ENCODE measurements around the gene USP6NL.

- TF ChIP-seq YY1 (IDR thresholded peaks at IDR 0.05; ENCODE audit: low read depth) (no peak), EP300 (IDR thresholded peaks at IDR 0.05; ENCODE audit: borderline replicate concordance in 1 of 2, low read depth in 1 of 2, low read length in 1 of 2) (no peak), JUND (IDR thresholded peaks at IDR 0.05) (no peak), TAF1 (IDR thresholded peaks at IDR 0.05; ENCODE audit: borderline replicate concordance, low read depth, low read length) (no peak), CTCF (IDR thresholded peaks at IDR 0.05) (no peak), REST (IDR thresholded peaks at IDR 0.05; ENCODE audit: low read depth, low read length) (no peak), FOSL2 (IDR thresholded peaks at IDR 0.05; ENCODE audit: borderline replicate concordance, low read depth) (no peak), RXRA (IDR thresholded peaks at IDR 0.05; ENCODE audit: borderline replicate concordance, low read depth) (no peak), PBX3 (IDR thresholded peaks at IDR 0.05) (no peak)
Measured at GRCh38 chr10:11564741-11565140, 46.7 kb downstream of the USP6NL start.
